GM12865 (cell line): Measurements from ENCODE around the gene ZMYM5.
"Not testable (repeated sequence)": the region's sequence is repeated elsewhere in the genome, so short reads cannot be mapped to it uniquely, and the experiment has no call there.

Experiments used
- DNase-seq: peaks from one replicate; pipeline ENCODE4 v3.0.0; 2010; ENCODE audit warnings: low read depth
- H3K4me3 ChIP-seq: 2 replicates; pipeline ENCODE4 v1.5.1; 2011; ENCODE audit warnings: mild to moderate bottlenecking, low read depth, low read length, control low read depth
- TF ChIP-seq, protein P1 (sequence below): IDR thresholded peaks from 2 replicates; pipeline ENCODE4 v1.5.1; 2011; ENCODE audit warnings: low read length, control low read depth, low read depth, inconsistent platforms; ENCODE audit not compliant: insufficient read depth; ENCODE audit errors: missing control alignments

Gene ZMYM5

GRCh38 chr13:19817510-19818158 is 45.8 kb downstream of the ZMYM5 start:
- H3K4me3 ChIP-seq: no peak overlapping the region
- DNase-seq: no peak
- TF ChIP-seq, protein P1, sequence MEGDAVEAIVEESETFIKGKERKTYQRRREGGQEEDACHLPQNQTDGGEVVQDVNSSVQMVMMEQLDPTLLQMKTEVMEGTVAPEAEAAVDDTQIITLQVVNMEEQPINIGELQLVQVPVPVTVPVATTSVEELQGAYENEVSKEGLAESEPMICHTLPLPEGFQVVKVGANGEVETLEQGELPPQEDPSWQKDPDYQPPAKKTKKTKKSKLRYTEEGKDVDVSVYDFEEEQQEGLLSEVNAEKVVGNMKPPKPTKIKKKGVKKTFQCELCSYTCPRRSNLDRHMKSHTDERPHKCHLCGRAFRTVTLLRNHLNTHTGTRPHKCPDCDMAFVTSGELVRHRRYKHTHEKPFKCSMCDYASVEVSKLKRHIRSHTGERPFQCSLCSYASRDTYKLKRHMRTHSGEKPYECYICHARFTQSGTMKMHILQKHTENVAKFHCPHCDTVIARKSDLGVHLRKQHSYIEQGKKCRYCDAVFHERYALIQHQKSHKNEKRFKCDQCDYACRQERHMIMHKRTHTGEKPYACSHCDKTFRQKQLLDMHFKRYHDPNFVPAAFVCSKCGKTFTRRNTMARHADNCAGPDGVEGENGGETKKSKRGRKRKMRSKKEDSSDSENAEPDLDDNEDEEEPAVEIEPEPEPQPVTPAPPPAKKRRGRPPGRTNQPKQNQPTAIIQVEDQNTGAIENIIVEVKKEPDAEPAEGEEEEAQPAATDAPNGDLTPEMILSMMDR: no peak

DNA sequence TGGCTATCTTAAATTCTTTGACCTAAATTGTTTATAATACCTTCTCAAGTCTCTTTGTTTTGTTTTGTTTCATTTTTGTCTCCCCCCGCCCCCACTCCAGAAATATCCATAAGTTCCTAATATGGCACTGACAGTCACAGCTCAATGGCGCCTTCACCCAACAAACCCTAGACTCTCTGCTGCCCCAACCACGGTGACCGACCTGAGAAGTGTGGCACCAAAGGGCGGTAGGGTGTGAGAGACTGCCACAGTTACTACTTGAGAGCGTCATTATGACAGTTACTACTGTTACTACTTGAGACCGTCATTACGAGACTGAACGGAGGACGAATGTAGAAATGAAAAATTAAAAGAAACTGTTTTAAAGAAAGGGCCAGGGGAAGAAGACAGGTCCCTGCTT is 46.3 kb downstream of the ZMYM5 start:
- no peak for DNase-seq
- TF ChIP-seq, protein P1: no peak
- no peak overlapping the region for H3K4me3 ChIP-seq

DNA sequence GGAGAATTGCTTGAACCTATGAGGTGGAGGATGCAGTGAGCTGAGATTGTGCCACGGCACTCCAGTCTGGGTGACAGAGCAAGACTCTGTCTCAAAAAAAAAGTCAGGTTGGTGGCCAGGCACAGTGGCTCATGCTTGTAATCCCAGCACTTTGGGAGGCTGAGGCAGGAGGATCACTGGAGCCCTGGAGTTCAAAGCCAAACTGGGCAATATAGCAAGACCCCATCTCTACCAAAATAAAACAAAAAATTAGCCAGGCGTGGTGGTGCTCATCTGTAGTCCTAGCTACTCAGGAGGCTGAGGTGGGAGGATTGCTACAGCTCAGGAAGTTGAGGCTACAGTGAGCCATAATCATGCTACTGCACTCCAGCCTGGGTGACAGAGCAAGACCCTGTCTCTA is 47.6 kb downstream of the ZMYM5 start:
- H3K4me3 ChIP-seq, DNase-seq: not testable (repeated sequence)

GRCh38 chr13:19810996-19811881 is 52.2 kb downstream of the ZMYM5 start:
- no peak overlapping the region for H3K4me3 ChIP-seq
- DNase-seq: no peak
- TF ChIP-seq, protein P1: no peak

DNA sequence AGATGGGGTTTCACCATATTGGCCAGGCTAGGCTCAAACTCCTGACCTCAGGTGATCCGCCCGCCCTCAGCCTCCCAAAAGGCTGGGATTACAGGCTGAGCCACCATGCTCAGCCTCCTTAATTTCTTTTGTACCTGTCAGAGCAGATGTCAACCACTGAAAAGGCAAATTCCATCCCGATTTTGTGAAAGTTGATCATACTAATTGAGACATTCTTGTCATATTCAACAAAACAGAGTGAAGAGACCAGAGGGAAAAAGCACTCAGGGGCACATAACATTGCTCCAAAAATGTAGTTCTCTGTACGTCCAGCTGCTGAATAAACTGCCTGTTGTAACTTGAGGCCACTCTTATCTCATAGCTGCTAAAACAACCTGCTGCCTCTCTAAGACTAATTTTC is 53.3 kb downstream of the ZMYM5 start:
- no peak overlapping the region for H3K4me3 ChIP-seq
- TF ChIP-seq, protein P1: no peak
- no peak for DNase-seq

DNA sequence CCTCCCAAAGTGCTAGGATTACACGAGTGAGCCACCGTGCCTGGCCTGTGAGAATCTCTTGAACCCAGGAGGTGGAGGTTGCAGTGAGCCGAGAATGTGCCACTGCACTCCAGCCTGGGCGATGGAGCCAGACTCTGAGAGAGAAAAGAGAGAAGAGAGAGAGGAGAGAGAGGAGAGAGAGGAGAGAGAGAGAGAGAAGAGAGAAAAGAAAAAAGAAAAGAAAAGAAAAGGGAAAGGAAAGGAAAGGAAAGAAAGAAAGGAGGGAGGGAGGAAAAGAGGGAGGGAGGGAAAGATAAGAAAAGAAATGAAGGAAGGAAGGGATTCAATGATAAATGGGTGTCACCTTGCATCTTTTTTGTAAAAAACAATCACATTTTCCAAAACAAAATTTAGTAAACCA is 57.7 kb downstream of the ZMYM5 start:
- H3K4me3 ChIP-seq: no peak overlapping the region
- DNase-seq: no peak
- TF ChIP-seq, protein P1: no peak

DNA sequence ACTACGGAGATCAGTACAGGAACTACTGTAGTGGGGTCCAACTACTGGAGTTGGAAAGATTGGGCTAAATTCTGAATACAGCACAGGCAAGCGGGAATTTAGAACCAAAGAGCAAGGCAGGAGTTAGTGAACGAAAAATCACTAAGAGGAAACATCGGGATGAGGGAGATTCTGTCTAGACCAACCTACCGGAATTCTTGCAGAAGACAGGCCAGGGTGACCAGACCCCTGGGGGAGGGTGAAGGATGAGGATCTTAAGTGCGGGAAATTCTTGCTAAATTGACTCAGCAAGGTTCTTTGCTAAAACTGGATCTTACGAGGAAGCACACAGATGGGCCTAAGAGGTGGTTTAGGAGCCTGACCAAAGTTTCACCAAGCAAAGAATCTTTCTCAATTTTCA is 67.5 kb downstream of the ZMYM5 start:
- TF ChIP-seq, protein P1: no peak
- DNase-seq: no peak
- H3K4me3 ChIP-seq: no peak overlapping the region
